HUES6 (cell line): ENCODE data around the gene SYCE1.
"Not testable (repeated sequence)": the region's sequence is repeated elsewhere in the genome, so short reads cannot be mapped to it uniquely, and the experiment has no call there.

Source experiments
- H3K27ac ChIP-seq: 2 replicates; pipeline ENCODE4 v1.7.0; 2013; ENCODE audit warnings: low read depth, mild to moderate bottlenecking, low read length, inconsistent platforms
- H3K27me3 ChIP-seq: 2 replicates; pipeline ENCODE4 v1.6.1; 2013; ENCODE audit warnings: low read length; ENCODE audit not compliant: control insufficient read depth, insufficient read depth
- H3K36me3 ChIP-seq: 2 replicates; pipeline ENCODE4 v1.6.1; 2013; ENCODE audit warnings: low read length; ENCODE audit not compliant: control insufficient read depth, insufficient read depth
- H3K4me1 ChIP-seq: 2 replicates; pipeline ENCODE4 v1.6.1; 2013; ENCODE audit warnings: low read length; ENCODE audit not compliant: control insufficient read depth, insufficient read depth
- H3K4me3 ChIP-seq: 2 replicates; pipeline ENCODE4 v1.5.1; 2013; ENCODE audit warnings: low read depth, low read length
- H3K9ac ChIP-seq: one replicate; pipeline ENCODE4 v1.6.1; 2013; ENCODE audit warnings: mild to moderate bottlenecking, low read length
- H3K9me3 ChIP-seq: 2 replicates; pipeline ENCODE4 v1.6.1; 2013; ENCODE audit warnings: low read depth, low read length; ENCODE audit not compliant: control insufficient read depth, insufficient read depth

Gene SYCE1

DNA sequence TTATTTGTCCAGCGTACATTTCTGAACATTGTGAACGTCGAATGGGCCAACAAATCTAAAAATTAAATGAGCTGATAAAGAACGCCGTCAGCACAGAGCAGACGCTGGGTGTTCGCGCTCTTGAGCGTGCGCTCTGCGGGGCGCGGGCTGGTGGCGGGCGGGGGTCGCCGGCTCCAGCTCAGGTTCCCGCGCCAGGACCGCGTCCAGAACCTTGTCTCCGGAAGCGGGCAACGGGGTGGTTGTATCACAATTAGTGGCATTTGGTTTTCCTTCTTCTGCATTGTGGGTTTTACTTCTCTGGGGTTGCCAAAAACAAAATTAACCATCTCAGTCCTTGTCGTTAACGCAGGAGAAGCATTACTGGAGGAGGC lies 35.8 kb downstream of the SYCE1 start:
- Histone ChIP-seq H3K9me3 (peaks cover 46% of the 10 kb centered on the region; the same call in 1 of the 2 replicates), H3K4me3 (peak overlapping the region; percentile 64), H3K36me3 (no peaks in the 10 kb centered on the region), H3K9ac (no peak overlapping the region), H3K4me1 (peaks cover 3% of the 10 kb centered on the region; the same call in 1 of the 2 replicates), H3K27me3 (peaks cover 100% of the 10 kb centered on the region), H3K27ac (no peak overlapping the region)

DNA sequence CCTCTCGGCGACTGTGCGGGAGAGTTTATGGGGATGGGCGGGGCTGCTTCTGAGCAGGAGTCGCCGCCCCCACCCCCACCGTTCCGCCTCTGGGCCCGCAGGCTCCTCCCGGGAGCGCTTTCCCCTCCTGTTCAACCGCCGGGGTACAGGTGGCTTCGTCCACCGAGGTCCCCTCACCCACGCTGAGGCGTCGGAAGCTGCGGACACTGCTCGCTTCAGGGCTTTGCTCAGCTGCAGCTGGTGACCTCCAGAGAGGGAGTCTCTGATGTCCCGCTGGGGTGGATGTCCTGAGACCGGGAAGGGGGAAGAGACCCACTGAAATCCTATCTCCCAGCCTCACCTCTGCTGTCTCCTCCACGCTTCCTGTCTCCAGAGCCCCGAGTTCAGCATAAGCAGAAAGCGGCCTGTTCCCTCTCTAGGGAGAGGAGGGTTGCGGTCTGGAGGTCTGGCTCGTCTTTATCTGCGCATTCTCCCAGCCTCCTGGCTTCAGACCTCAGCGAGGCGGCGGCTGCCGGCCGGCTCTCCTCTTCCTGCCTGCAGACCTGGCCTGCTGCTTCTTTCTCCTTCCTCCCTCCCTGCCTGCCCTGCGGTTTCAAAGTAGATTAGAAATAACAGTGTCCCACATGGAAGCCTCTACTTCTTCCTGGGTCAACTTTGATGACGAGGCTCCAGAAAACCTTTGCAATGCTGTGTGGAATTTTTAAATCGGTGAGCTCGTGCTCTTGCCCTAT lies 36.4 kb downstream of the SYCE1 start:
- Histone ChIP-seq H3K27me3 (peaks cover 96% of the 10 kb centered on the region), H3K36me3 (no peaks in the 10 kb centered on the region), H3K4me1 (peaks cover 3% of the 10 kb centered on the region; the same call in 1 of the 2 replicates), H3K9ac (no peak overlapping the region), H3K9me3 (peaks cover 40% of the 10 kb centered on the region; the same call in 1 of the 2 replicates), H3K4me3 (peak overlapping the region; percentile 64), H3K27ac (no peak overlapping the region)

DNA sequence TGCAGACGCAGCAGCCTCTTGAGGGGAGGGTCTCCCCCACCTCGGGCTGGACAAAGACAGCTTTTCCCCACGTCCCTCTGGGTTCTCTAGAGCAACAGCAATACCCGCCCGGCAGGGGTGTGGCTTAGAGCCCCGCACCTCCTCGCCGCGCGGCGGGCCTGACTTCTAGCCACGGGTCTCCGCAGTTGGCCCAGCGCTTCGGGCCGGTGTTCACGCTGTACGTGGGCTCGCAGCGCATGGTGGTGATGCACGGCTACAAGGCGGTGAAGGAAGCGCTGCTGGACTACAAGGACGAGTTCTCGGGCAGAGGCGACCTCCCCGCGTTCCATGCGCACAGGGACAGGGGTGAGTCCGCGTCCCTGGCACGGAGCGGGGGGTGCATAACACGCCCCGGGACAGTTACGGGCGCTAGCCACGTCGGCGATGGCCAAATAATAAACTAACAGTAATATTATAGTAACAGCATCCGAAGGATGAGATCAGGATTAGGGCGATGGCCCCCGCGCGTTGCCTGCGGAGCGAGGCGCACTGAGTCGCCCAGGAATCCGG lies 37.0 kb downstream of the SYCE1 start:
- Histone ChIP-seq H3K27ac (no peak overlapping the region), H3K36me3 (no peaks in the 10 kb centered on the region), H3K4me1 (peaks cover 3% of the 10 kb centered on the region; the same call in 1 of the 2 replicates), H3K4me3 (peak overlapping the region; percentile 64), H3K27me3 (peaks cover 95% of the 10 kb centered on the region), H3K9me3 (peaks cover 36% of the 10 kb centered on the region), H3K9ac (peak overlapping the region; percentile 35)

DNA sequence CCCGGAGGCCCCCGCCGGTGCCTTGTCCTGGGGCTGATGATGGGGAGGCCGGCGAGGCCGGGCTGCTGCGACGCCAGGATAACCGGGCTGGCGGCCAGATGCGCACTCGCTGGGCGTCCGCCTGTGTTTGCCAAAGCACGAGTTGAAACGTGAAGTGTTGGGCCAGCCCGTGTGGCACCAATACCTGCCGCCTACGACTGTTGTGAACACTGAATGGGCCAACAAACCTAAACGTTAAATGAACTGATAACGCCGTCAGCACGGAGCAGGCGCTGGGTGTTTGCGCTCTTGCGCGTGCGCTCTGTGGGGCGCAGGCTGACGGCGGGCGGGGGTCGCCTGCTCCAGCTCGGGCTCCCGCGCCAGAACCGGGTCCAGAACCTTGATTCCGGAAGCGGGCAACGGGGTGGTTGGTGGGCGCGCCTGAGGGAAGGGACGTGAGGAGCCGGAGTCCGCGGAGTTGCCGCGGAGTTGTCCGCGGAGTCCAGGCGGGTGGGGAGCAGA lies 37.6 kb downstream of the SYCE1 start:
- H3K36me3 ChIP-seq = no peaks in the 10 kb centered on the region
- H3K9ac ChIP-seq = peak overlapping the region; percentile 35
- no peak overlapping the region for H3K27ac ChIP-seq
- peaks cover 92% of the 10 kb centered on the region for H3K27me3 ChIP-seq
- H3K4me3 ChIP-seq = peak overlapping the region; percentile 64
- peaks cover 36% of the 10 kb centered on the region for H3K9me3 ChIP-seq
- H3K4me1 ChIP-seq = peaks cover 3% of the 10 kb centered on the region; the same call in 1 of the 2 replicates

DNA sequence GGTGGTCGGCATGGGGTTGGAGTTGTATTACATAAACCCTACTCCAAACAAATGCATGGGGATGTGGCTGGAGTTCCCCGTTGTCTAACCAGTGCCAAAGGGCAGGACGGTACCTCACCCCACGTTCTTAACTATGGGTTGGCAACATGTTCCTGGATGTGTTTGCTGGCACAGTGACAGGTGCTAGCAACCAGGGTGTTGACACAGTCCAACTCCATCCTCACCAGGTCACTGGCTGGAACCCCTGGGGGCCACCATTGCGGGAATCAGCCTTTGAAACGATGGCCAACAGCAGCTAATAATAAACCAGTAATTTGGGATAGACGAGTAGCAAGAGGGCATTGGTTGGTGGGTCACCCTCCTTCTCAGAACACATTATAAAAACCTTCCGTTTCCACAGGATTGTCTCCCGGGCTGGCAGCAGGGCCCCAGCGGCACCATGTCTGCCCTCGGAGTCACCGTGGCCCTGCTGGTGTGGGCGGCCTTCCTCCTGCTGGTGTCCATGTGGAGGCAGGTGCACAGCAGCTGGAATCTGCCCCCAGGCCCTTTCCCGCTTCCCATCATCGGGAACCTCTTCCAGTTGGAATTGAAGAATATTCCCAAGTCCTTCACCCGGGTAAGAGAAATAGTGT lies 38.3 kb downstream of the SYCE1 start, which contains the start of gene CYP2E1:
Gene CYP2E1 (plus strand): TSS at position 407 of the 632 bp plus-strand sequence. CDS start 33 bp downstream, at position 440.
- Histone ChIP-seq H3K9ac (peak within 1 kb of the TSS; percentile 35), H3K36me3 (no peaks in the 10 kb centered on the region), H3K4me3 (peak within 1 kb of the TSS; percentile 64), H3K9me3 (peaks cover 37% of the 10 kb centered on the region), H3K27ac (no peak within 1 kb of the TSS), H3K27me3 (peaks cover 89% of the 10 kb centered on the region), H3K4me1 (peaks cover 3% of the 10 kb centered on the region; the same call in 1 of the 2 replicates)

DNA sequence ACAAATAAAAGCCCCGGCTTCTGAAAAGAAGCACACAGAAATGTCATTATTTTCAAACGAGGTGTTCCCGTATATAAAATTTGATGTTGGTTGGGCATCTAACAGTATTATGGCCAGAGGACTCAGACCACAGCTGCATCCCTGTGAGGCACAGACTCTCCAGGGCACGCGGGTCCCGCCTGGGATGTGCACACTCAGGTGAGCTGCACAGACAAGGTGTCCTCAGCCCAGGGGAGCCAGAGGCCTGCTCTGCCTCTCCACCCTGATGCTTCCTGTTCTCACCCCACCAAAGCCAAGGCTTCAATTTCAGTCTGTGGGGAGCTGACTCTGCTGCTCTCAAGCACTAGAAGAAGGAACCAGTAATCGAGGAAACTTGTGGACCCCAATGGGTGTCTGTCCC lies 39.9 kb downstream of the SYCE1 start:
- Histone ChIP-seq H3K9me3 (peaks cover 37% of the 10 kb centered on the region), H3K4me3 (no peak overlapping the region), H3K9ac (no peak overlapping the region), H3K4me1 (peaks cover 4% of the 10 kb centered on the region; the same call in 1 of the 2 replicates), H3K36me3 (no peaks in the 10 kb centered on the region), H3K27ac (no peak overlapping the region), H3K27me3 (peaks cover 79% of the 10 kb centered on the region)

DNA sequence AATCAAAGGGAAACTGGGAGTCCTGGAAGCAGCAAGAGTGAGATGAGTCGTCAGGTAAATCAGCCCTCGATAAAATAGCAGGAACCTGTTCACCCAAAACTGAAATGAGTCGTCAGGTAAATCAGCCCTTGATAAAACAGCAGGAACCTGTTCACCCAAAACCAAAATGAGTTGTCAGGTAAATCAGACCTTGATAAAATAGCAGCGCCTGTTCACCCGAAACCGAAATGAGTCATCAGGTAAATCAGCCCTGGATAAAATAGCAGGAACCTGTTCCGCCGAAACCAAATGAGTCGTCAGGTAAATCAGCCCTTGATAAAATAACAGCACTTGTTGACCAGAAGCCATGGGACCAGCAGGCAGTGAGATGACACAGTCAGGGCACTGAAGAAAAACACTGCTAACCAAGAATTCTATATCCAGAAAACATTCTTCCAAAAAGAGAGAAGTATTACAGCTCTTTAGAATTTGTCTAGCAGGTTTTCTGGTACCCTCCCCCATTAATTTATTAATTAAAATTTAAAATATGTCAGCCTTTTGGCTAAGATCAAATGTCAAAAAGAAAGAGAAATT lies 41.7 kb downstream of the SYCE1 start:
- H3K36me3 ChIP-seq = no peaks in the 10 kb centered on the region
- H3K9me3 ChIP-seq = peaks cover 34% of the 10 kb centered on the region
- peaks cover 63% of the 10 kb centered on the region for H3K27me3 ChIP-seq
- no peak overlapping the region for H3K9ac ChIP-seq
- peaks cover 6% of the 10 kb centered on the region; the same call in 1 of the 2 replicates for H3K4me1 ChIP-seq
- no peak overlapping the region for H3K27ac ChIP-seq
- H3K4me3 ChIP-seq = no peak overlapping the region

DNA sequence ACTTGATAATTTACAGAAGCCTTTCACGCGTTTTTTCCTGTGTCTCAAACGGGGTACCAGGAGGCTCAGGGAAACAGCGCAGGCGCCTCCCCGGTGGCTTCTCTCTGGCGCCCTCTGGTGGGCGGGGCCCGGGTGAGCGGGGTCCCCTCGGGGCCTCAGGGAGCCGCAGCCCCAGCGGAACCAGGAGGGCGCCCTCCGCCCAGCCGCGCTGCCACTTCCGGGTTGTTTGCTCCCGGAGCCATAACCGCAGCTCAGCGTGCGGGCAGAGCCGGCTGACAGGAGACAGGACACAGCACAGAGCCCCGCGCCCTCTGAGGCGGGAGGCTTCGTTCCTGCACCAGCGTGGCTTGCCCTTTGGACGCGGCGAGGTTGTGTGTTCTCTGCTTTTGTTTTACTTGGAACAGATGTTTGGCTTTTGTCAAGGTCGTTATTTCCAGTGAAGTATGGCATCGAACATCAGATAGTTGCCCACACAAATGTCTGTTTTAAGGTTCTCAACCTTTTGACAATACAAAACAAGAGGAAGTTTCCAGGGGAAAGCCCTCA lies 45.1 kb downstream of the SYCE1 start:
- Histone ChIP-seq H3K4me1 (peaks cover 3% of the 10 kb centered on the region; the same call in 1 of the 2 replicates), H3K36me3 (no peaks in the 10 kb centered on the region), H3K27me3 (peaks cover 29% of the 10 kb centered on the region), H3K4me3 (peak overlapping the region; percentile 49), H3K9ac (no peak overlapping the region), H3K27ac (no peak overlapping the region), H3K9me3 (peaks cover 27% of the 10 kb centered on the region)

DNA sequence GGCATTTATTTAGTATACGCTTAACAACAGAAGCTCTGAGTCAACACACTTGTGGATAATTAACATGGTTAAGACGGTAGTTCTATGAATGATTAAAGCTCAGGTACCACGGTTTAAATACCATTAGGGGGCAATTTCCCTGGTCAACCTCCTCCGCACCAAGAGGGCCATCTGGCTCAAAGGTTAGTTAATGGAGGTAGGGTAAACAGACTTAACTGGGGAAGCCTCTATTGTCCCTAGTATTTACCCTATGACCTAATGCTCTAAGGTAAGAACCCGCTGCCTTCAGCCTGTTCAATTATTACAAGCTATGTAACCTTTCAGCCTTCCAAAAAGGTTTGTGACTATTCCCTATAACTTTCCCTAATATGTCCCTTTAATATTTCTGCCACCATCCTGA lies 46.9 kb downstream of the SYCE1 start:
- H3K9ac ChIP-seq, H3K4me3 ChIP-seq, H3K4me1 ChIP-seq, H3K27ac ChIP-seq, H3K36me3 ChIP-seq: not testable (repeated sequence)
- peaks cover 23% of the 10 kb centered on the region for H3K27me3 ChIP-seq
- peaks cover 26% of the 10 kb centered on the region for H3K9me3 ChIP-seq

DNA sequence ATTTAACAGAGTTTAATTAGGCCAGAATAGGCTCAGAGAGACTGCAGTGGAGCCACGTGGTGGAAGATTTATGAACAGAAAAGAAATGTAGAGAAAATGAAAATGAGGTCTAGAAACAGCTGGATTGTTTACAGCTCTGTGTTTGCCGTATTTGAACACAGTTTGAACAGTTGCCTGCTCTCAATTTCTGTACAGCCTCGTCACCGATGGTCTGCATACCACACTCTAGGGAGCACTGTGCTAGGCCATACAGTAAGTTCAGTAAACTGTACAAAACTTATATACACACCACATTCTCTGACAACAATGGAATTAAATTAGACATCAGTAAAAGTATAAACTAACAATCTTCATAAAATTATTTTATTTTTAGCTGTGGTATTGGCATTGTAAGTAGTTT lies 49.3 kb downstream of the SYCE1 start:
- Histone ChIP-seq H3K27ac (no peak overlapping the region), H3K27me3 (peaks cover 38% of the 10 kb centered on the region), H3K36me3 (no peaks in the 10 kb centered on the region), H3K4me3 (no peak overlapping the region), H3K4me1 (peaks cover 3% of the 10 kb centered on the region; the same call in 1 of the 2 replicates), H3K9me3 (peaks cover 19% of the 10 kb centered on the region), H3K9ac (no peak overlapping the region)
